ENCODE measurements around the gene HSD17B4.

The HSD17B4 gene

GRCh38 chr5:119570910-119571309, 118.6 kb downstream of the HSD17B4 start:
- Histone ChIP-seq H3K27me3 (ENCODE audit: control insufficient read depth, low read length) (no peaks in the 10 kb centered on the region), H3K4me2 (ENCODE audit: low read length) (no peak overlapping the region), H4K20me1 (ENCODE audit: control insufficient read depth, insufficient read depth, low read depth, low read length) (no peaks in the 10 kb centered on the region), H3K4me1 (ENCODE audit: control insufficient read depth, low read length) (no peaks in the 10 kb centered on the region), H3K4me3 (ENCODE audit: low read length) (no peak overlapping the region), H3K9me2 (replicated peaks; ENCODE audit: control insufficient read depth, low read length) (no peaks in the 10 kb centered on the region), H3K9me3 (ENCODE audit: control insufficient read depth, insufficient read depth, low read length) (no peaks in the 10 kb centered on the region), H3F3A (ENCODE audit: control insufficient read depth, insufficient read depth) (no peaks in the 10 kb centered on the region), H3K27ac (ENCODE audit: low read depth, low read length) (no peak overlapping the region), H3K36me3 (ENCODE audit: control insufficient read depth, low read length) (no peaks in the 10 kb centered on the region), H3K79me2 (ENCODE audit: control insufficient read depth, low read length) (no peaks in the 10 kb centered on the region)
- no peak for TF ChIP-seq EZH2phosphoT487 (IDR thresholded peaks at IDR 0.05; ENCODE audit: borderline replicate concordance, low read length)
- no peak for TF ChIP-seq CTCF (IDR thresholded peaks at IDR 0.05; ENCODE audit: low read depth, low read length, poor library complexity, severe bottlenecking)

- Histone ChIP-seq H3K27me3 (ENCODE audit: control insufficient read depth, low read length) (no peaks in the 10 kb centered on the region), H3K36me3 (ENCODE audit: control insufficient read depth, low read length) (no peaks in the 10 kb centered on the region), H3K79me2 (ENCODE audit: control insufficient read depth, low read length) (no peaks in the 10 kb centered on the region), H3K9me3 (ENCODE audit: control insufficient read depth, insufficient read depth, low read length) (no peaks in the 10 kb centered on the region), H3K4me3 (ENCODE audit: low read length) (no peak overlapping the region), H3F3A (ENCODE audit: control insufficient read depth, insufficient read depth) (no peaks in the 10 kb centered on the region), H3K4me2 (ENCODE audit: low read length) (no peak overlapping the region), H4K20me1 (ENCODE audit: control insufficient read depth, insufficient read depth, low read depth, low read length) (no peaks in the 10 kb centered on the region), H3K27ac (ENCODE audit: low read depth, low read length) (no peak overlapping the region), H3K9me2 (replicated peaks; ENCODE audit: control insufficient read depth, low read length) (no peaks in the 10 kb centered on the region), H3K4me1 (ENCODE audit: control insufficient read depth, low read length) (no peaks in the 10 kb centered on the region)
- TF ChIP-seq CTCF (IDR thresholded peaks at IDR 0.05; ENCODE audit: low read depth, low read length, poor library complexity, severe bottlenecking) = peak; percentile 56
- TF ChIP-seq EZH2phosphoT487 (IDR thresholded peaks at IDR 0.05; ENCODE audit: borderline replicate concordance, low read length) = no peak
Observed at GRCh38 chr5:119578937-119579336, 126.6 kb downstream of the HSD17B4 start.

DNA sequence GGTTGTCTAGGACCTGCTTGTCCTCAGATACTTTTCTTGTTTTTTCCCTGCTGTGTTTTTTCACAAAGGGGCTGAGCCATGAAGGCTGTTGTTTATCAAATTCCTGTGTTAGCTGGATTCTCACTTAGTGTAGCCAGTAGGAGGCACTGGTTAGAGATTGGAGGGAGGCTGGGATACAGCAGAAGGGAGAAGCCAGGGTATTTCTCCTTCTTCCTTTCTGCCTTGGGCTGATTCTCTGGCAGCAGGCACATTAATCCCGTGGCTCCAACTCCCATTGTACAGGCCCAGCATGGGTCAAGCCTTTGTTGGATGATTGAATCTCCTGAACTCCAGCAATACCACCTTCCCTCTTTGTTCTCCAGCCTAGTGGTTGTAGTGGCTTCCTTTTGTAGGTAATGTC, 130.7 kb downstream of the HSD17B4 start:
- Histone ChIP-seq H3K9me2 (replicated peaks; ENCODE audit: control insufficient read depth, low read length) (no peaks in the 10 kb centered on the region), H3K79me2 (ENCODE audit: control insufficient read depth, low read length) (no peaks in the 10 kb centered on the region), H3K9me3 (ENCODE audit: control insufficient read depth, insufficient read depth, low read length) (no peaks in the 10 kb centered on the region), H3K27ac (ENCODE audit: low read depth, low read length) (no peak overlapping the region), H3K36me3 (ENCODE audit: control insufficient read depth, low read length) (no peaks in the 10 kb centered on the region), H3K4me2 (ENCODE audit: low read length) (no peak overlapping the region), H3K27me3 (ENCODE audit: control insufficient read depth, low read length) (no peaks in the 10 kb centered on the region), H3F3A (ENCODE audit: control insufficient read depth, insufficient read depth) (no peaks in the 10 kb centered on the region), H4K20me1 (ENCODE audit: control insufficient read depth, insufficient read depth, low read depth, low read length) (no peaks in the 10 kb centered on the region), H3K4me3 (ENCODE audit: low read length) (no peak overlapping the region), H3K4me1 (ENCODE audit: control insufficient read depth, low read length) (no peaks in the 10 kb centered on the region)
- no peak for TF ChIP-seq CTCF (IDR thresholded peaks at IDR 0.05; ENCODE audit: low read depth, low read length, poor library complexity, severe bottlenecking)
- no peak for TF ChIP-seq EZH2phosphoT487 (IDR thresholded peaks at IDR 0.05; ENCODE audit: borderline replicate concordance, low read length)

DNA sequence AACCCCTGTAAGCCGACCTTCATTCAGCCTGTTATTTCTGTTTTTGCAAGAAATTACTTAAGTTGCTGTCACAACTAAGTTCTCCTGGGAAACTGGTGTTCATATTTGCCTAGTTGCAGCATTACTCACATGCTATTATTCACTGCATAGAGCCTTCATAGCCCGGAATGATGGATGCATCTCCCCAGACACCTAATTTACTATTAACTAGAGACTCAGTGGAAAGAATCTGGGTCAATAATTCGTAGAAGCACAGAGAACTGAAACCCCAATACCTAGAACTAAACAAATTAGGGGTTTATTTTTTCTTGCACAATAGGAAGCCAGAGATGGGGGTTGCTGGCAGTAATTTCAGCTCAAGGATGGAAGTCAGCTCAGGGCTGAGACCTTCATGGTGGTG, 131.4 kb downstream of the HSD17B4 start:
- Histone ChIP-seq H3K4me1 (ENCODE audit: control insufficient read depth, low read length) (no peaks in the 10 kb centered on the region), H3K9me2 (replicated peaks; ENCODE audit: control insufficient read depth, low read length) (no peaks in the 10 kb centered on the region), H3K79me2 (ENCODE audit: control insufficient read depth, low read length) (no peaks in the 10 kb centered on the region), H3K9me3 (ENCODE audit: control insufficient read depth, insufficient read depth, low read length) (no peaks in the 10 kb centered on the region), H3K27me3 (ENCODE audit: control insufficient read depth, low read length) (no peaks in the 10 kb centered on the region), H3K4me3 (ENCODE audit: low read length) (no peak overlapping the region), H3K27ac (ENCODE audit: low read depth, low read length) (no peak overlapping the region), H3K36me3 (ENCODE audit: control insufficient read depth, low read length) (no peaks in the 10 kb centered on the region), H3F3A (ENCODE audit: control insufficient read depth, insufficient read depth) (no peaks in the 10 kb centered on the region), H4K20me1 (ENCODE audit: control insufficient read depth, insufficient read depth, low read depth, low read length) (no peaks in the 10 kb centered on the region), H3K4me2 (ENCODE audit: low read length) (no peak overlapping the region)
- no peak for TF ChIP-seq CTCF (IDR thresholded peaks at IDR 0.05; ENCODE audit: low read depth, low read length, poor library complexity, severe bottlenecking)
- no peak for TF ChIP-seq EZH2phosphoT487 (IDR thresholded peaks at IDR 0.05; ENCODE audit: borderline replicate concordance, low read length)
